GM21360 (cell line): ENCODE measurements around the gene ALOX15B.
"Not testable (repeated sequence)": the region's sequence is repeated elsewhere in the genome, so short reads cannot be mapped to it uniquely, and the experiment has no call there.

ENCODE experiments used
- ATAC-seq: cut with Tn5 transposase; IDR thresholded peaks from one replicate; pipeline ENCODE4 v1.9.1; 2021; ENCODE audit warnings: mild to moderate bottlenecking, moderate library complexity; ENCODE audit not compliant: unreplicated experiment

ALOX15B gene

GRCh38 chr17:8060274-8060673 is 21.4 kb downstream of the ALOX15B start:
- no peak for ATAC-seq

- ATAC-seq: not testable (repeated sequence)
These were observed 23.0 kb downstream of the ALOX15B start for GRCh38 chr17:8061851-8062250.

- no peak for ATAC-seq
These were observed 23.6 kb downstream of the ALOX15B start for GRCh38 chr17:8062435-8062806.

GRCh38 chr17:8062807-8063483 is 24.1 kb downstream of the ALOX15B start:
- ATAC-seq: no peak

GRCh38 chr17:8063761-8064534 is 25.1 kb downstream of the ALOX15B start:
- no peak for ATAC-seq

- ATAC-seq: no peak
These were observed 25.7 kb downstream of the ALOX15B start for GRCh38 chr17:8064561-8065019.

GRCh38 chr17:8066841-8067775 is 28.2 kb downstream of the ALOX15B start:
- ATAC-seq: no peak

GRCh38 chr17:8067806-8068205 is 28.9 kb downstream of the ALOX15B start:
- ATAC-seq: no peak

GRCh38 chr17:8068736-8069586 is 30.1 kb downstream of the ALOX15B start:
- ATAC-seq: no peak

GRCh38 chr17:8069587-8069860 is 30.7 kb downstream of the ALOX15B start:
- no peak for ATAC-seq

- no peak for ATAC-seq
These were observed 32.6 kb downstream of the ALOX15B start for GRCh38 chr17:8071496-8071895.

GRCh38 chr17:8072341-8072728 is 33.5 kb downstream of the ALOX15B start:
- ATAC-seq: no peak

- no peak for ATAC-seq
These were observed 34.0 kb downstream of the ALOX15B start for GRCh38 chr17:8072729-8073461.

- ATAC-seq: no peak
These were observed 35.0 kb downstream of the ALOX15B start for GRCh38 chr17:8073627-8074484.

- ATAC-seq: no peak
These were observed 35.7 kb downstream of the ALOX15B start for GRCh38 chr17:8074554-8074953.

- ATAC-seq: no peak
These were observed 36.2 kb downstream of the ALOX15B start for GRCh38 chr17:8075081-8075480.

GRCh38 chr17:8075574-8076342 is 36.9 kb downstream of the ALOX15B start:
- ATAC-seq: no peak
